K562 (cell line): ENCODE data around the gene LIMK1. TPM values are rescaled to one million over a fixed set of nuclear protein-coding genes. Genes with fewer than 3 reads are reported as not detected.

ENCODE experiments used
- ATAC-seq: fragments of 200-7000 bp; cut with Tn5 transposase; 3 replicates; pipeline ENCODE4 v1.9.1; 2020; ENCODE audit warnings: moderate library complexity
- BruUV-seq: library from RNA; stranded (reverse); fragments of 400-500 nt; replicated peaks from 2 replicates; lab custom pipeline; 2021; lab: Mats Ljungman, UMichigan
- CTCF ChIA-PET: fragments of 300-600 bp; formaldehyde crosslinking; extraction: SDS; loops from one replicate; lab custom pipeline; 2021; ENCODE audit warnings: low intra/inter-chr PET ratio; lab: Yijun Ruan, JAX
- POLR2A ChIA-PET: fragments of 300-600, 350-650 bp; sonication (Branson Sonifier 250); formaldehyde crosslinking; extraction: SDS; loops from one replicate; lab custom pipeline; 2021; ENCODE audit warnings: antibody characterized with exemption, inconsistent platforms; lab: Yijun Ruan, JAX
- DNase-seq, 4 experiments: peaks; one replicate each; pipeline versions ENCODE4 v3.0.0 to v3.0.0-alpha.2; 2011 to 2018; ENCODE audit warnings: low spot score in 3 of 4, mixed read lengths in 3 of 4; ENCODE audit errors: extremely low read depth in 1 of 4
- FAIRE-seq: peaks from 2 replicates; lab custom pipeline; 2011; peaks lifted over from hg19 to GRCh38; lab: Jason Lieb, UNC
- H2AFZ ChIP-seq: 2 replicates; pipeline ENCODE4 v1.6.0; 2011; ENCODE audit warnings: low read depth, low read length, control low read depth, inconsistent platforms
- H3K27ac ChIP-seq: fragments of 200-600 bp; 3 replicates; pipeline ENCODE4 v1.8.0; 2011; ENCODE audit warnings: low read depth, mild to moderate bottlenecking, control low read depth, inconsistent platforms, low read length, moderate library complexity, mixed read lengths; ENCODE audit errors: extremely low read depth
- H3K27me3 ChIP-seq, 2 experiments: fragments of 300-600 bp in 1 of 2; 2 replicates in 1 of 2; 3 replicates in 1 of 2; pipeline versions ENCODE4 v1.6.0 to v1.8.0; 2011; ENCODE audit warnings: inconsistent platforms in 2 of 2, low read length in 2 of 2, mild to moderate bottlenecking in 1 of 2, mixed read lengths in 1 of 2, moderate library complexity in 1 of 2; ENCODE audit not compliant: control insufficient read depth in 2 of 2, insufficient read depth in 2 of 2
- H3K36me3 ChIP-seq: fragments of 300-600 bp; 3 replicates; pipeline ENCODE4 v1.8.0; 2011; ENCODE audit warnings: mild to moderate bottlenecking, low read length, inconsistent platforms; ENCODE audit not compliant: control insufficient read depth, insufficient read depth
- H3K4me1 ChIP-seq, 2 experiments: fragments of 200-600 bp in 1 of 2; replicated peaks in 1 of 2; 2 replicates in 1 of 2; 3 replicates in 1 of 2; pipeline versions ENCODE4 v1.5.1 to v1.8.0; 2011; ENCODE audit warnings: inconsistent platforms in 2 of 2, low read length in 2 of 2, mild to moderate bottlenecking in 1 of 2, mixed read lengths in 1 of 2, moderate library complexity in 1 of 2; ENCODE audit not compliant: control insufficient read depth in 2 of 2, insufficient read depth in 2 of 2
- H3K4me2 ChIP-seq: 2 replicates; pipeline ENCODE4 v1.6.1; 2011; ENCODE audit warnings: low read length, control low read depth, inconsistent platforms, mixed read lengths; ENCODE audit not compliant: insufficient read depth
- H3K4me3 ChIP-seq: fragments of 200-600 bp; sonication (generic), shearing (Covaris generic); 2 replicates; pipeline ENCODE4 v1.5.1; 2016; ENCODE audit warnings: control low read depth, inconsistent platforms
- H3K79me2 ChIP-seq: fragments of 200-600 bp; 3 replicates; pipeline ENCODE4 v1.8.0; 2011; ENCODE audit warnings: low read length, inconsistent platforms; ENCODE audit not compliant: control insufficient read depth, insufficient read depth
- H3K9ac ChIP-seq, 2 experiments: 2 replicates each; pipeline versions ENCODE4 v1.6.0 to v1.6.1; 2011; ENCODE audit warnings: low read depth in 2 of 2, low read length in 2 of 2, control low read depth in 1 of 2, inconsistent platforms in 1 of 2, mild to moderate bottlenecking in 1 of 2, mixed read lengths in 1 of 2; ENCODE audit not compliant: insufficient read depth in 1 of 2
- H3K9me1 ChIP-seq: one replicate; pipeline ENCODE4 v1.6.0; 2011; ENCODE audit warnings: inconsistent platforms, mild to moderate bottlenecking, low read length, moderate library complexity; ENCODE audit not compliant: control insufficient read depth, insufficient read depth
- H3K9me3 ChIP-seq: replicated peaks from 2 replicates; pipeline ENCODE4 v1.5.1; 2011; ENCODE audit warnings: low read depth, low read length, inconsistent platforms; ENCODE audit not compliant: control insufficient read depth, insufficient read depth
- H4K20me1 ChIP-seq: replicated peaks from 2 replicates; pipeline ENCODE4 v1.6.1; 2011; ENCODE audit warnings: low read length, inconsistent platforms, mixed read lengths; ENCODE audit not compliant: control insufficient read depth, insufficient read depth
- EP400 ChIP-seq: fragments of 450-650 bp; IDR thresholded peaks from 2 replicates; pipeline ENCODE4 v1.6.1; 2017; ENCODE audit warnings: antibody characterized with exemption, mild to moderate bottlenecking, moderate library complexity
- FOXJ3 ChIP-seq: sonication (generic); formaldehyde crosslinking; IDR thresholded peaks from 2 replicates; pipeline ENCODE4 v1.4.0; 2020; ENCODE audit warnings: mild to moderate bottlenecking, missing genetic modification reagents
- KAT7 ChIP-seq: sonication (generic); formaldehyde crosslinking; IDR thresholded peaks from 2 replicates; pipeline ENCODE4 v1.8.0; 2022; ENCODE audit warnings: missing genetic modification reagents, mild to moderate bottlenecking, borderline replicate concordance
- MEIS2 ChIP-seq: fragments of 450-650 bp; IDR thresholded peaks from 2 replicates; pipeline ENCODE4 v1.6.1; 2014; ENCODE audit warnings: mild to moderate bottlenecking; ENCODE audit not compliant: partially characterized antibody
- NCOA6 ChIP-seq: fragments of 450-650 bp; IDR thresholded peaks from 2 replicates; pipeline ENCODE4 v1.6.1; 2017; ENCODE audit warnings: mild to moderate bottlenecking
- TBL1XR1 ChIP-seq, 2 experiments: IDR thresholded peaks; 2 replicates each; pipeline ENCODE4 v1.6.1; 2012; ENCODE audit warnings: improper control_type of control experiment in 2 of 2, low read length in 2 of 2, mild to moderate bottlenecking in 1 of 2
- TCF3 ChIP-seq: sonication (generic); formaldehyde crosslinking; IDR thresholded peaks from 2 replicates; pipeline ENCODE4 v1.4.0; 2020; ENCODE audit warnings: mild to moderate bottlenecking, missing genetic modification reagents
- XRCC5 ChIP-seq: fragments of 200-400 bp; formaldehyde crosslinking; IDR thresholded peaks from 2 replicates; pipeline ENCODE4 v1.6.1; 2017; ENCODE audit warnings: low read depth, mild to moderate bottlenecking, low read length
- ZBED1 ChIP-seq: IDR thresholded peaks from 2 replicates; pipeline ENCODE4 v1.6.1; 2014
- ZNF133 ChIP-seq: fragments of 250-450 bp; sonication (Bioruptor Pico); IDR thresholded peaks from 2 replicates; pipeline ENCODE4 v1.4.0; 2020; ENCODE audit warnings: mild to moderate bottlenecking
- ZNF785 ChIP-seq: fragments of 250-450 bp; sonication (Bioruptor Pico); IDR thresholded peaks from 2 replicates; pipeline ENCODE4 v1.4.0; 2020; ENCODE audit warnings: mild to moderate bottlenecking
- WGBS: fragments of 100-300 bp; shearing (Covaris generic); methylation state at CpG from one replicate; pipeline ENCODE4 v1.1.6; 2016; ENCODE audit warnings: low coverage, mixed read lengths; ENCODE audit not compliant: insufficient coverage; ENCODE audit errors: missing lambda C conversion rate; 5-methylcytosine and 5-hydroxymethylcytosine counted together
- in situ Hi-C: fragments of 300-500 bp; cut with MboI; formaldehyde crosslinking; loops from 4 replicates; pipeline ENCODE4 v1.15.0; 2018; ENCODE audit warnings: inconsistent platforms, mixed read lengths
- intact Hi-C: fragments of 100-400 bp; cut with micrococcal nuclease; formaldehyde crosslinking; loops from 2 replicates; pipeline ENCODE4 v1.14.2; 2022
- polyA plus RNA-seq, 8 experiments: library from polyadenylated mRNA; depleted of rRNA in 4 of 8; stranded (reverse) in 5 of 8; unstranded in 3 of 8; fragments of >200 nt; fragmentation: Nextera tagmentation in 2 of 8; fragmentation: Illumina TruSeq in 1 of 8; extraction: Ambion mirVana in 2 of 8; extraction: Trizol in 1 of 8; gene quantifications; 2 replicates each; pipeline versions ENCODE4 v1.2.1 to v1.2.3, GENCODE V29; 2011 to 2014; ENCODE audit warnings: inconsistent platforms in 1 of 8, missing spikeins in 1 of 8
- total RNA-seq, 7 experiments: library from RNA; depleted of rRNA in 6 of 7; stranded (reverse); fragments of >200 nt in 6 of 7; fragmentation: Illumina TruSeq in 2 of 7; extraction: Trizol in 2 of 7; gene quantifications; 2 replicates each; pipeline versions ENCODE4 v1.2.1 to v1.2.3, GENCODE V29; 2011 to 2021; ENCODE audit warnings: low replicate concordance in 1 of 7
- TF ChIP-seq, protein P1 (sequence below): fragments of 250-450 bp; sonication (Bioruptor Pico); IDR thresholded peaks from 2 replicates; pipeline ENCODE4 v1.8.0; 2022; ENCODE audit warnings: moderate library complexity, mild to moderate bottlenecking, inconsistent platforms
- TF ChIP-seq, protein P2 (sequence below), 3 experiments: fragments of 200-800 bp in 1 of 3; sonication (Bioruptor generic) in 1 of 3; sonication (generic) in 1 of 3; formaldehyde crosslinking in 1 of 3; IDR thresholded peaks; 2 replicates each; pipeline versions ENCODE4 v1.6.1 to v1.8.0; 2016 to 2022; ENCODE audit warnings: mild to moderate bottlenecking in 2 of 3, missing compliant biosample characterization in 2 of 3, missing genetic modification characterization in 2 of 3, missing genetic modification reagents in 1 of 3

Gene LIMK1
- total and polyA plus RNA-seq, 9 of the 15 experiments (the other 6 are each of a cell fraction or from before 2014, with no cell fraction given), result 0.14 to 30.0 (median 15.9) TPM

- WGBS, result 15% methylated on average over 1 of the region's 1 CpG
- Histone ChIP-seq H3K9me3 (peaks cover 4% of the 10 kb centered on the region; the same call in 1 of the 2 replicates), H2AFZ (0 out of 2 replicates have a peak overlapping the region, but pooled peaks have one; percentile 44), H3K27me3 (no peaks in the 10 kb centered on the region), H3K4me3 (no peak overlapping the region), H3K4me1 (no peaks in the 10 kb centered on the region; a peak in 2 of 5 replicates), H3K9me1 (no peaks in the 10 kb centered on the region), H3K4me2 (no peak overlapping the region), H3K79me2 (no peaks in the 10 kb centered on the region), H3K36me3 (no peaks in the 10 kb centered on the region), H3K9ac (no peak overlapping the region), H4K20me1 (no peaks in the 10 kb centered on the region), H3K27ac (no peak overlapping the region)
- in situ Hi-C loops (no loop called here), intact Hi-C loops (no loop called here)
- CTCF ChIA-PET, result no interaction called here
- FAIRE-seq, result no peak
- TF ChIP-seq KAT7 (CRISPR knock-in tag), result no peak
- TF ChIP-seq TCF3 (CRISPR knock-in tag), result 0 out of 2 replicates have a peak, but pooled peaks have one; percentile 10
- no peak for TF ChIP-seq ZBED1
- no peak for TF ChIP-seq EP400
- no peak for TF ChIP-seq TBL1XR1 (IDR thresholded peaks at IDR 0.05; ENCODE audit: low read length in 2 of 2)
- TF ChIP-seq MEIS2, result peak; percentile 8
- no peak for ATAC-seq
- DNase-seq, result no peak
- no TSS peak for BruUV-seq
- POLR2A ChIA-PET, result interaction anchor here (1.0 kb wide), 1 partner anchor 9 kb away, joined by 3 read pairs; no protein-coding TSS in a partner anchor
These were observed 64.9 kb downstream of the LIMK1 start for GRCh38 chr7:74148491-74148890.

GRCh38 chr7:74149071-74149470 is 65.5 kb downstream of the LIMK1 start:
- no TSS peak for BruUV-seq
- H3K9ac ChIP-seq, result no peak overlapping the region
- WGBS, result 67% methylated on average over 5 of the region's 5 CpGs
- H3K9me1 ChIP-seq, result no peaks in the 10 kb centered on the region
- H4K20me1 ChIP-seq, result no peaks in the 10 kb centered on the region
- ChIA-PET CTCF (no interaction called here), POLR2A (interaction anchor here (1.0 kb wide), 1 partner anchor 9 kb away, joined by 3 read pairs; no protein-coding TSS in a partner anchor)
- H3K4me3 ChIP-seq, result no peak overlapping the region
- no peak for ATAC-seq
- H3K27ac ChIP-seq, result no peak overlapping the region
- in situ Hi-C loops, result no loop called here
- H3K4me1 ChIP-seq, result no peaks in the 10 kb centered on the region; a peak in 2 of 5 replicates
- FAIRE-seq, result no peak
- peaks cover 4% of the 10 kb centered on the region; the same call in 1 of the 2 replicates for H3K9me3 ChIP-seq
- DNase-seq, result no peak
- H3K36me3 ChIP-seq, result no peaks in the 10 kb centered on the region
- H3K79me2 ChIP-seq, result no peaks in the 10 kb centered on the region
- H2AFZ ChIP-seq, result no peak overlapping the region
- no peak overlapping the region for H3K4me2 ChIP-seq
- intact Hi-C loops, result no loop called here
- no peaks in the 10 kb centered on the region for H3K27me3 ChIP-seq
- no peak for TF ChIP-seq XRCC5
- TF ChIP-seq FOXJ3 (CRISPR knock-in tag), result no peak
- no peak for TF ChIP-seq NCOA6
- TF ChIP-seq ZNF785 (CRISPR knock-in tag), result no peak
- TF ChIP-seq, protein P1, sequence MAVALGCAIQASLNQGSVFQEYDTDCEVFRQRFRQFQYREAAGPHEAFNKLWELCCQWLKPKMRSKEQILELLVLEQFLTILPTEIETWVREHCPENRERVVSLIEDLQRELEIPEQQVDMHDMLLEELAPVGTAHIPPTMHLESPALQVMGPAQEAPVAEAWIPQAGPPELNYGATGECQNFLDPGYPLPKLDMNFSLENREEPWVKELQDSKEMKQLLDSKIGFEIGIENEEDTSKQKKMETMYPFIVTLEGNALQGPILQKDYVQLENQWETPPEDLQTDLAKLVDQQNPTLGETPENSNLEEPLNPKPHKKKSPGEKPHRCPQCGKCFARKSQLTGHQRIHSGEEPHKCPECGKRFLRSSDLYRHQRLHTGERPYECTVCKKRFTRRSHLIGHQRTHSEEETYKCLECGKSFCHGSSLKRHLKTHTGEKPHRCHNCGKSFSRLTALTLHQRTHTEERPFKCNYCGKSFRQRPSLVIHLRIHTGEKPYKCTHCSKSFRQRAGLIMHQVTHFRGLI, result no peak
- TF ChIP-seq, protein P2, sequence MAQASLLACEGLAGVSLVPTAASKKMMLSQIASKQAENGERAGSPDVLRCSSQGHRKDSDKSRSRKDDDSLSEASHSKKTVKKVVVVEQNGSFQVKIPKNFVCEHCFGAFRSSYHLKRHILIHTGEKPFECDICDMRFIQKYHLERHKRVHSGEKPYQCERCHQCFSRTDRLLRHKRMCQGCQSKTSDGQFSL (CRISPR knock-in tag; IDR thresholded peaks at IDR 0.05), result no peak
- TF ChIP-seq, protein P2 (tag; IDR thresholded peaks at IDR 0.05), result no peak
- no peak for TF ChIP-seq ZNF133 (CRISPR knock-in tag)
